Measurements from ENCODE around the gene ARL1. TPM values are rescaled to one million over a fixed set of nuclear protein-coding genes. Genes with fewer than 3 reads are reported as not detected.
"Not testable (repeated sequence)": the region's sequence is repeated elsewhere in the genome, so short reads cannot be mapped to it uniquely, and the experiment has no call there.

The ARL1 gene
- total RNA-seq, 4 donors from 2014 or later = 50.7 to 57.3 (median 52.8) TPM

GRCh38 chr12:101436136-101436535 lies 28.6 kb upstream of the ARL1 start:
- intact Hi-C loops (cut with DNase I; ENCODE audit: low total_unique reads) (no loop called here), in situ Hi-C loops (cut with MboI; ENCODE audit: low sequenced_read_pairs in 4 of 4) (no loop called here)
- no peaks in the 10 kb centered on the region for H3K36me3 ChIP-seq
- H3K27ac ChIP-seq = no peak overlapping the region
- H3K4me3 ChIP-seq = no peak overlapping the region
- no peaks in the 10 kb centered on the region for H3K27me3 ChIP-seq
- H3K9me3 ChIP-seq = no peaks in the 10 kb centered on the region
- ATAC-seq = no peak
- peaks cover 3 to 4% of the 10 kb centered on the region in 2 donors for H3K4me1 ChIP-seq
- DNase-seq = no peak
- TF ChIP-seq CTCF (IDR thresholded peaks at IDR 0.05 in 4 of 5, conservative IDR thresholded peaks at IDR 0.05 in 1 of 5) (no peak), POLR2A (IDR thresholded peaks at IDR 0.05) (no peak)

GRCh38 chr12:101430456-101430855 lies 22.9 kb upstream of the ARL1 start:
- H3K27me3 ChIP-seq = no peaks in the 10 kb centered on the region
- no peaks in the 10 kb centered on the region for H3K4me1 ChIP-seq
- in situ Hi-C loops (cut with MboI; ENCODE audit: low sequenced_read_pairs in 4 of 4) (no loop called here), intact Hi-C loops (cut with DNase I; ENCODE audit: low total_unique reads) (no loop called here)
- DNase-seq (no peak), ATAC-seq (no peak)
- no peak overlapping the region for H3K27ac ChIP-seq
- TF ChIP-seq POLR2A (IDR thresholded peaks at IDR 0.05) (no peak), CTCF (IDR thresholded peaks at IDR 0.05 in 4 of 5, conservative IDR thresholded peaks at IDR 0.05 in 1 of 5) (no peak)
- no peaks in the 10 kb centered on the region for H3K9me3 ChIP-seq
- H3K36me3 ChIP-seq = no peaks in the 10 kb centered on the region
- H3K4me3 ChIP-seq = no peak overlapping the region

- Histone ChIP-seq H3K4me1 (no peaks in the 10 kb centered on the region), H3K27me3 (no peaks in the 10 kb centered on the region), H3K27ac (no peak overlapping the region), H3K4me3 (no peak overlapping the region), H3K36me3 (no peaks in the 10 kb centered on the region), H3K9me3 (no peaks in the 10 kb centered on the region)
- in situ Hi-C loops (cut with MboI; ENCODE audit: low sequenced_read_pairs in 4 of 4) (loop anchor here in 2 of 4 donors (25.0 kb wide), 2 partner anchors 338 to 413 kb away; partner anchors contain the start of gene GNPTAB (in 2 of the 2)), intact Hi-C loops (cut with DNase I; ENCODE audit: low total_unique reads) (no loop called here)
- DNase-seq (no peak), ATAC-seq (no peak)
- TF ChIP-seq POLR2A (IDR thresholded peaks at IDR 0.05) = no peak
- no peak for TF ChIP-seq CTCF (IDR thresholded peaks at IDR 0.05 in 4 of 5, conservative IDR thresholded peaks at IDR 0.05 in 1 of 5)
These were observed 17.0 kb upstream of the ARL1 start for GRCh38 chr12:101424620-101425019.

GRCh38 chr12:101422066-101422465 lies 14.5 kb upstream of the ARL1 start:
- H3K4me1 ChIP-seq; H3K36me3 ChIP-seq; H3K9me3 ChIP-seq; H3K27me3 ChIP-seq; H3K4me3 ChIP-seq; DNase-seq; ATAC-seq; H3K27ac ChIP-seq; intact Hi-C loops (cut with DNase I; ENCODE audit: low total_unique reads): not testable (repeated sequence)
- in situ Hi-C loops (cut with MboI; ENCODE audit: low sequenced_read_pairs in 4 of 4) = loop anchor here in 2 of 4 donors (25.0 kb wide), 2 partner anchors 340 to 415 kb away; partner anchors contain the start of gene GNPTAB (in 2 of the 2)

GRCh38 chr12:101415228-101415627 lies 7.7 kb upstream of the ARL1 start:
- DNase-seq = no peak
- H3K27me3 ChIP-seq = no peaks in the 10 kb centered on the region
- in situ Hi-C loops (cut with MboI; ENCODE audit: low sequenced_read_pairs in 4 of 4) = loop anchor here (10.0 to 25.0 kb wide), 4 partner anchors 347 to 430 kb away; partner anchors contain the start of gene GNPTAB (in 2 of the 4)
- no peak for ATAC-seq
- no peaks in the 10 kb centered on the region for H3K36me3 ChIP-seq
- no peaks in the 10 kb centered on the region for H3K9me3 ChIP-seq
- intact Hi-C loops (cut with DNase I; ENCODE audit: low total_unique reads) = loop anchor here (10.0 kb wide), 1 partner anchor 80 kb away; no protein-coding TSS in a partner anchor
- TF ChIP-seq POLR2A (IDR thresholded peaks at IDR 0.05) = no peak
- no peak for TF ChIP-seq CTCF (IDR thresholded peaks at IDR 0.05 in 4 of 5, conservative IDR thresholded peaks at IDR 0.05 in 1 of 5)
- H3K4me3 ChIP-seq = no peak overlapping the region
- no peak overlapping the region for H3K27ac ChIP-seq
- no peaks in the 10 kb centered on the region for H3K4me1 ChIP-seq
